ENCODE data around the gene LIMS2.

Gene LIMS2

GRCh38 chr2:127633556-127634065 is 41.7 kb downstream of the LIMS2 start:
- H3K27me3 ChIP-seq (ENCODE audit: insufficient read depth, low read length, poor library complexity), result no peaks in the 10 kb centered on the region
- no peak overlapping the region for H2BK15ac ChIP-seq (replicated peaks; ENCODE audit: low read depth)
- peaks cover 10% of the 10 kb centered on the region for H3K4me1 ChIP-seq (ENCODE audit: control insufficient read depth, low read depth, low read length)
- H3K56ac ChIP-seq (ENCODE audit: low read length), result peak overlapping the region; percentile 10
- H2AK5ac ChIP-seq (ENCODE audit: low read length), result no peak overlapping the region
- H3K36me3 ChIP-seq (ENCODE audit: control insufficient read depth, insufficient read depth, low read length), result no peaks in the 10 kb centered on the region
- H3K18ac ChIP-seq (ENCODE audit: low read length), result no peak overlapping the region
- H3K27ac ChIP-seq (ENCODE audit: low read depth, low read length), result no peak overlapping the region
- H3K79me2 ChIP-seq (ENCODE audit: control insufficient read depth, insufficient read depth, low read length), result no peaks in the 10 kb centered on the region
- H4K5ac ChIP-seq (ENCODE audit: low read length), result no peak overlapping the region
- no peak overlapping the region for H3K4ac ChIP-seq (ENCODE audit: low read depth, low read length)
- H3K79me1 ChIP-seq (ENCODE audit: low read length), result no peaks in the 10 kb centered on the region
- H4K8ac ChIP-seq (ENCODE audit: low read depth, low read length), result no peak overlapping the region
- H3K4me3 ChIP-seq (ENCODE audit: low read length), result no peak overlapping the region
- no peak overlapping the region for H2BK5ac ChIP-seq (ENCODE audit: low read length)
- no peak overlapping the region for H2BK120ac ChIP-seq (ENCODE audit: low read depth, low read length)
- DNase-seq, result peak; percentile 19
- WGBS (ENCODE audit: extremely low coverage, insufficient coverage, low lambda C conversion rate), result no CpG with 5 or more reads among the region's 9 CpGs
- no peak overlapping the region for H3K23ac ChIP-seq (ENCODE audit: low read length)
- no peak overlapping the region for H3K9ac ChIP-seq (ENCODE audit: low read length)
- no peak overlapping the region for H3K4me2 ChIP-seq (ENCODE audit: low read length)

GRCh38 chr2:127632592-127633489 is 42.5 kb downstream of the LIMS2 start:
- H4K8ac ChIP-seq (ENCODE audit: low read depth, low read length), result no peak overlapping the region
- no peak overlapping the region for H3K56ac ChIP-seq (ENCODE audit: low read length)
- H2BK5ac ChIP-seq (ENCODE audit: low read length), result no peak overlapping the region
- H3K18ac ChIP-seq (ENCODE audit: low read length), result no peak overlapping the region
- peaks cover 5% of the 10 kb centered on the region for H3K4me1 ChIP-seq (ENCODE audit: control insufficient read depth, low read depth, low read length)
- no peaks in the 10 kb centered on the region for H3K79me1 ChIP-seq (ENCODE audit: low read length)
- no peak overlapping the region for H3K27ac ChIP-seq (ENCODE audit: low read depth, low read length)
- no CpG with 5 or more reads among the region's 25 CpGs for WGBS (ENCODE audit: extremely low coverage, insufficient coverage, low lambda C conversion rate)
- no peak overlapping the region for H3K4ac ChIP-seq (ENCODE audit: low read depth, low read length)
- no peak for DNase-seq
- no peak overlapping the region for H3K4me2 ChIP-seq (ENCODE audit: low read length)
- H4K5ac ChIP-seq (ENCODE audit: low read length), result no peak overlapping the region
- H3K79me2 ChIP-seq (ENCODE audit: control insufficient read depth, insufficient read depth, low read length), result no peaks in the 10 kb centered on the region
- H2BK120ac ChIP-seq (ENCODE audit: low read depth, low read length), result no peak overlapping the region
- no peak overlapping the region for H2AK5ac ChIP-seq (ENCODE audit: low read length)
- no peaks in the 10 kb centered on the region for H3K36me3 ChIP-seq (ENCODE audit: control insufficient read depth, insufficient read depth, low read length)
- H3K23ac ChIP-seq (ENCODE audit: low read length), result no peak overlapping the region
- H3K9ac ChIP-seq (ENCODE audit: low read length), result no peak overlapping the region
- H3K4me3 ChIP-seq (ENCODE audit: low read length), result no peak overlapping the region
- H3K27me3 ChIP-seq (ENCODE audit: insufficient read depth, low read length, poor library complexity), result no peaks in the 10 kb centered on the region
- H2BK15ac ChIP-seq (replicated peaks; ENCODE audit: low read depth), result no peak overlapping the region

- H4K8ac ChIP-seq (ENCODE audit: low read depth, low read length), result no peak overlapping the region
- H2BK120ac ChIP-seq (ENCODE audit: low read depth, low read length), result no peak overlapping the region
- no peak overlapping the region for H2BK15ac ChIP-seq (replicated peaks; ENCODE audit: low read depth)
- H3K4me1 ChIP-seq (ENCODE audit: control insufficient read depth, low read depth, low read length), result peaks cover 2% of the 10 kb centered on the region
- H2AK5ac ChIP-seq (ENCODE audit: low read length), result no peak overlapping the region
- WGBS (ENCODE audit: extremely low coverage, insufficient coverage, low lambda C conversion rate), result no CpG with 5 or more reads among the region's 17 CpGs
- H3K4me3 ChIP-seq (ENCODE audit: low read length), result no peak overlapping the region
- no peak overlapping the region for H3K9ac ChIP-seq (ENCODE audit: low read length)
- H3K23ac ChIP-seq (ENCODE audit: low read length), result no peak overlapping the region
- H3K4ac ChIP-seq (ENCODE audit: low read depth, low read length), result no peak overlapping the region
- H4K5ac ChIP-seq (ENCODE audit: low read length), result no peak overlapping the region
- no peak overlapping the region for H3K27ac ChIP-seq (ENCODE audit: low read depth, low read length)
- no peak overlapping the region for H2BK5ac ChIP-seq (ENCODE audit: low read length)
- no peak overlapping the region for H3K56ac ChIP-seq (ENCODE audit: low read length)
- H3K27me3 ChIP-seq (ENCODE audit: insufficient read depth, low read length, poor library complexity), result no peaks in the 10 kb centered on the region
- no peaks in the 10 kb centered on the region for H3K36me3 ChIP-seq (ENCODE audit: control insufficient read depth, insufficient read depth, low read length)
- DNase-seq, result no peak
- no peak overlapping the region for H3K18ac ChIP-seq (ENCODE audit: low read length)
- H3K79me2 ChIP-seq (ENCODE audit: control insufficient read depth, insufficient read depth, low read length), result no peaks in the 10 kb centered on the region
- no peak overlapping the region for H3K4me2 ChIP-seq (ENCODE audit: low read length)
- no peaks in the 10 kb centered on the region for H3K79me1 ChIP-seq (ENCODE audit: low read length)
Measured at GRCh38 chr2:127631997-127632581, 43.2 kb downstream of the LIMS2 start.

- WGBS (ENCODE audit: extremely low coverage, insufficient coverage, low lambda C conversion rate), result no CpG with 5 or more reads among the region's 16 CpGs
- no peaks in the 10 kb centered on the region for H3K27me3 ChIP-seq (ENCODE audit: insufficient read depth, low read length, poor library complexity)
- no peak overlapping the region for H3K18ac ChIP-seq (ENCODE audit: low read length)
- no peaks in the 10 kb centered on the region for H3K4me1 ChIP-seq (ENCODE audit: control insufficient read depth, low read depth, low read length)
- H4K8ac ChIP-seq (ENCODE audit: low read depth, low read length), result no peak overlapping the region
- no peak overlapping the region for H3K56ac ChIP-seq (ENCODE audit: low read length)
- no peak overlapping the region for H2AK5ac ChIP-seq (ENCODE audit: low read length)
- no peak overlapping the region for H3K4me2 ChIP-seq (ENCODE audit: low read length)
- DNase-seq, result no peak
- no peaks in the 10 kb centered on the region for H3K36me3 ChIP-seq (ENCODE audit: control insufficient read depth, insufficient read depth, low read length)
- no peak overlapping the region for H2BK15ac ChIP-seq (replicated peaks; ENCODE audit: low read depth)
- no peaks in the 10 kb centered on the region for H3K79me1 ChIP-seq (ENCODE audit: low read length)
- no peak overlapping the region for H3K9ac ChIP-seq (ENCODE audit: low read length)
- no peak overlapping the region for H3K27ac ChIP-seq (ENCODE audit: low read depth, low read length)
- H2BK120ac ChIP-seq (ENCODE audit: low read depth, low read length), result no peak overlapping the region
- no peak overlapping the region for H3K4ac ChIP-seq (ENCODE audit: low read depth, low read length)
- H4K5ac ChIP-seq (ENCODE audit: low read length), result no peak overlapping the region
- H3K23ac ChIP-seq (ENCODE audit: low read length), result no peak overlapping the region
- no peak overlapping the region for H2BK5ac ChIP-seq (ENCODE audit: low read length)
- no peak overlapping the region for H3K4me3 ChIP-seq (ENCODE audit: low read length)
- no peaks in the 10 kb centered on the region for H3K79me2 ChIP-seq (ENCODE audit: control insufficient read depth, insufficient read depth, low read length)
Measured at GRCh38 chr2:127631541-127631996, 43.8 kb downstream of the LIMS2 start.

GRCh38 chr2:127630864-127631540 is 44.3 kb downstream of the LIMS2 start:
- Histone ChIP-seq H3K27ac (ENCODE audit: low read depth, low read length) (no peak overlapping the region), H3K4me1 (ENCODE audit: control insufficient read depth, low read depth, low read length) (no peaks in the 10 kb centered on the region), H3K79me2 (ENCODE audit: control insufficient read depth, insufficient read depth, low read length) (no peaks in the 10 kb centered on the region), H3K79me1 (ENCODE audit: low read length) (no peaks in the 10 kb centered on the region), H2AK5ac (ENCODE audit: low read length) (no peak overlapping the region), H3K27me3 (ENCODE audit: insufficient read depth, low read length, poor library complexity) (no peaks in the 10 kb centered on the region), H3K9ac (ENCODE audit: low read length) (no peak overlapping the region), H2BK15ac (replicated peaks; ENCODE audit: low read depth) (no peak overlapping the region), H3K4me2 (ENCODE audit: low read length) (no peak overlapping the region), H3K23ac (ENCODE audit: low read length) (no peak overlapping the region), H3K4me3 (ENCODE audit: low read length) (no peak overlapping the region), H3K18ac (ENCODE audit: low read length) (no peak overlapping the region), H4K8ac (ENCODE audit: low read depth, low read length) (no peak overlapping the region), H3K36me3 (ENCODE audit: control insufficient read depth, insufficient read depth, low read length) (no peaks in the 10 kb centered on the region), H2BK5ac (ENCODE audit: low read length) (no peak overlapping the region), H4K5ac (ENCODE audit: low read length) (no peak overlapping the region), H3K56ac (ENCODE audit: low read length) (no peak overlapping the region), H3K4ac (ENCODE audit: low read depth, low read length) (no peak overlapping the region), H2BK120ac (ENCODE audit: low read depth, low read length) (no peak overlapping the region)
- DNase-seq, result no peak
- WGBS (ENCODE audit: extremely low coverage, insufficient coverage, low lambda C conversion rate), result no CpG with 5 or more reads among the region's 25 CpGs
